ENCODE results near the gene DNAJB6. TPM values are rescaled to one million over a fixed set of nuclear protein-coding genes. Genes with fewer than 3 reads are reported as not detected.

The DNAJB6 gene
- total RNA-seq, 1 donor from 2014 or later = 129 TPM

Other genes with a start within 250 kb of the DNAJB6 start
- 55.5 TPM for gene UBE3C, start 198.1 kb upstream of the DNAJB6 start, total RNA-seq

Data from sciatic nerve (tissue), 1 donor.